Activated gamma-delta T cell treated with anti-CD3 and anti-CD28 coated beads, Interleukin-2, amount 50 U/mL, for 16 hours (primary cell): ENCODE data around the gene BCAN.
"Not testable (repeated sequence)": the region's sequence is repeated elsewhere in the genome, so short reads cannot be mapped to it uniquely, and the experiment has no call there.

Experiments
- DNase-seq: peaks from one replicate; pipeline ENCODE4 v3.0.0-alpha.2; 2020; ENCODE audit warnings: low read depth

Gene BCAN

GRCh38 chr1:156641761-156642264, at the start of gene BCAN:
Gene BCAN, plus strand, starts transcription at chr1:156642117. Its CDS starts 3,938 bp downstream, at chr1:156646055.
- DNase-seq: no peak

- DNase-seq: no peak
These were observed 49.6 kb upstream of the BCAN start for GRCh38 chr1:156592158-156592909.

- no peak for DNase-seq
These were observed 48.8 kb upstream of the BCAN start for GRCh38 chr1:156592910-156593660.

GRCh38 chr1:156593661-156593989, 48.3 kb upstream of the BCAN start:
- DNase-seq: no peak

- no peak for DNase-seq
These were observed 47.7 kb upstream of the BCAN start for GRCh38 chr1:156594190-156594589.

- no peak for DNase-seq
These were observed 46.9 kb upstream of the BCAN start for GRCh38 chr1:156595016-156595415.

GRCh38 chr1:156596426-156596825, 45.5 kb upstream of the BCAN start:
- no peak for DNase-seq

GRCh38 chr1:156598125-156598524, 43.8 kb upstream of the BCAN start:
- DNase-seq: no peak

- DNase-seq: no peak
These were observed 43.0 kb upstream of the BCAN start for GRCh38 chr1:156598731-156599432.

GRCh38 chr1:156599811-156600210, 42.1 kb upstream of the BCAN start:
- DNase-seq: no peak

GRCh38 chr1:156600733-156601121, 41.2 kb upstream of the BCAN start:
- no peak for DNase-seq

GRCh38 chr1:156601122-156601830, 40.6 kb upstream of the BCAN start, which contains the start of gene GPATCH4:
Gene GPATCH4, minus strand, starts transcription at chr1:156601479.
- peak; percentile 61 for DNase-seq

GRCh38 chr1:156601892-156602291, 40.0 kb upstream of the BCAN start:
- DNase-seq: no peak

- DNase-seq: no peak
These were observed 39.3 kb upstream of the BCAN start for GRCh38 chr1:156602557-156602993.

- DNase-seq: not testable (repeated sequence)
These were observed 34.6 kb upstream of the BCAN start for GRCh38 chr1:156607344-156607743.

GRCh38 chr1:156608036-156608674, 33.8 kb upstream of the BCAN start:
- peak; percentile 47 for DNase-seq

GRCh38 chr1:156608981-156609380, 32.9 kb upstream of the BCAN start:
- peak; percentile 41 for DNase-seq

- not testable (repeated sequence) for DNase-seq
These were observed 31.8 kb upstream of the BCAN start for GRCh38 chr1:156610072-156610471.

- DNase-seq: no peak
These were observed 29.3 kb upstream of the BCAN start for GRCh38 chr1:156612666-156613065.

- no peak for DNase-seq
These were observed 26.0 kb upstream of the BCAN start for GRCh38 chr1:156615946-156616345.

GRCh38 chr1:156616463-156616862, 25.5 kb upstream of the BCAN start:
- no peak for DNase-seq
